SK-N-SH treated with all-trans-retinoic acid at 6 μM for 48 hours (cell line): ENCODE measurements around the gene DLL1.

Source experiments
- ATAC-seq: fragments of 200-7000 bp; cut with Tn5 transposase; 3 replicates; pipeline ENCODE4 v1.9.1; 2020; ENCODE audit warnings: mild to moderate bottlenecking, moderate library complexity
- ARNTL ChIP-seq: fragments of 450-650 bp; formaldehyde crosslinking; IDR thresholded peaks from 2 replicates; pipeline ENCODE4 v1.5.0; 2020; ENCODE audit warnings: low read depth, mild to moderate bottlenecking, moderate library complexity, borderline replicate concordance
- BACH2 ChIP-seq: fragments of 250-450 bp; sonication (Bioruptor Pico); IDR thresholded peaks from 2 replicates; pipeline ENCODE4 v1.9.0; 2021; ENCODE audit warnings: mild to moderate bottlenecking, borderline replicate concordance
- CSDC2 ChIP-seq: fragments of 250-450 bp; sonication (Bioruptor Pico); IDR thresholded peaks from 2 replicates; pipeline ENCODE4 v1.5.0; 2020; ENCODE audit warnings: mild to moderate bottlenecking, moderate library complexity
- ESRRG ChIP-seq: fragments of 250-450 bp; sonication (Bioruptor Pico); IDR thresholded peaks from 2 replicates; pipeline ENCODE4 v1.6.1; 2021; ENCODE audit warnings: mild to moderate bottlenecking
- GLIS3 ChIP-seq: fragments of 250-450 bp; sonication (Bioruptor Pico); IDR thresholded peaks from 2 replicates; pipeline ENCODE4 v1.5.0; 2020; ENCODE audit warnings: mild to moderate bottlenecking, moderate library complexity
- ISL1 ChIP-seq: fragments of 250-450 bp; sonication (Bioruptor Pico); IDR thresholded peaks from 2 replicates; pipeline ENCODE4 v2.1.2; 2022; ENCODE audit warnings: mild to moderate bottlenecking, moderate library complexity
- OSR1 ChIP-seq: fragments of 250-450 bp; sonication (Bioruptor Pico); IDR thresholded peaks from 2 replicates; pipeline ENCODE4 v1.8.0; 2022; ENCODE audit warnings: moderate library complexity, mild to moderate bottlenecking, inconsistent platforms
- PPARA ChIP-seq: fragments of 250-450 bp; sonication (Bioruptor Pico); IDR thresholded peaks from 2 replicates; pipeline ENCODE4 v1.5.0; 2020; ENCODE audit warnings: mild to moderate bottlenecking, borderline replicate concordance
- RARB ChIP-seq: fragments of 250-450 bp; sonication (Bioruptor Pico); IDR thresholded peaks from 2 replicates; pipeline ENCODE4 v1.8.0; 2021; ENCODE audit warnings: mild to moderate bottlenecking, moderate library complexity
- SNAI2 ChIP-seq: fragments of 250-450 bp; sonication (Bioruptor Pico); IDR thresholded peaks from 2 replicates; pipeline ENCODE4 v1.5.0; 2020; ENCODE audit warnings: mild to moderate bottlenecking, moderate library complexity
- TCF4 ChIP-seq: fragments of 250-450 bp; sonication (Bioruptor Pico); IDR thresholded peaks from 2 replicates; pipeline ENCODE4 v1.8.0; 2021; ENCODE audit warnings: mild to moderate bottlenecking, moderate library complexity, borderline replicate concordance
- TOX ChIP-seq: fragments of 250-450 bp; sonication (Bioruptor Pico); IDR thresholded peaks from 2 replicates; pipeline ENCODE4 v1.8.0; 2021; ENCODE audit warnings: mild to moderate bottlenecking, moderate library complexity, borderline replicate concordance
- ZC3H10 ChIP-seq: fragments of 250-450 bp; sonication (Bioruptor Pico); IDR thresholded peaks from 2 replicates; pipeline ENCODE4 v1.5.1; 2021; ENCODE audit warnings: mild to moderate bottlenecking, moderate library complexity
- ZFP3 ChIP-seq: fragments of 250-450 bp; sonication (Bioruptor Pico); IDR thresholded peaks from 2 replicates; pipeline ENCODE4 v1.5.0; 2020; ENCODE audit warnings: mild to moderate bottlenecking, moderate library complexity
- ZFP30 ChIP-seq: fragments of 450-650 bp; formaldehyde crosslinking; IDR thresholded peaks from 2 replicates; pipeline ENCODE4 v1.5.0; 2022; ENCODE audit warnings: mild to moderate bottlenecking, moderate library complexity
- ZNF70 ChIP-seq: fragments of 450-650 bp; formaldehyde crosslinking; IDR thresholded peaks from 2 replicates; pipeline ENCODE4 v1.5.0; 2020; ENCODE audit warnings: mild to moderate bottlenecking, moderate library complexity
- ZNF8 ChIP-seq: fragments of 450-650 bp; formaldehyde crosslinking; IDR thresholded peaks from 2 replicates; pipeline ENCODE4 v1.5.0; 2020; ENCODE audit warnings: mild to moderate bottlenecking, moderate library complexity
- TF ChIP-seq, protein P1 (sequence below): fragments of 250-450 bp; sonication (Bioruptor Pico); IDR thresholded peaks from 2 replicates; pipeline ENCODE4 v1.5.1; 2020; ENCODE audit warnings: low read depth, mild to moderate bottlenecking, moderate library complexity
- TF ChIP-seq, protein P2 (sequence below): fragments of 250-450 bp; sonication (Bioruptor Pico); IDR thresholded peaks from 2 replicates; pipeline ENCODE4 v1.5.1; 2021; ENCODE audit warnings: mild to moderate bottlenecking, moderate library complexity
- TF ChIP-seq, protein P3 (sequence below): fragments of 250-450 bp; sonication (Bioruptor Pico); IDR thresholded peaks from 2 replicates; pipeline ENCODE4 v1.5.0; 2020; ENCODE audit warnings: mild to moderate bottlenecking, moderate library complexity
- TF ChIP-seq, protein P4 (sequence below): fragments of 250-450 bp; sonication (Bioruptor Pico); IDR thresholded peaks from 2 replicates; pipeline ENCODE4 v1.8.0; 2020; ENCODE audit warnings: mild to moderate bottlenecking, moderate library complexity, borderline replicate concordance

DLL1 gene

DNA sequence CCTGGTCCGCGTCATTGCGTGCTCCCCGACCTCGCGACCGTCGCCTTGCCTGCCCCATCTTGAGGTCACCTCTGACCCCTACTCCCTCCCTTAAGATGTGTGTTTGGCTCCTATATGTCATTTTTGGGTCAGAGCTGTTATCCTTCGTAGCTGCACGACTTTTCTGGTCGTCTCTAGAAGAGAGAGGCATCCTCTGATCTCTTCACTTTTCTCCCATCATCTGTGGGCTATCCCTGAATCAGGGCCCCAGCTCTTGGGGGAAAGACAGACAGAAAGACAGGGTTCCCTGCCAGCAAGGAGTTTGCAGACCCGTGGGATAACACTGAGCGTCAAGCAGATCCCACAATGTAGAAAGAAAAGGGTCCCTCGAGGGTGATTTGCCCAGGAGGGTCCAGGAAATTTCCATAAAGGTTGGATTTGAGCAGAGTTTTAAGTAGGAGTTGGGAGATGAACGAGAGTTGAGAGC is 16.2 kb upstream of the DLL1 start (continued):
- no peak for TF ChIP-seq RARB

DNA sequence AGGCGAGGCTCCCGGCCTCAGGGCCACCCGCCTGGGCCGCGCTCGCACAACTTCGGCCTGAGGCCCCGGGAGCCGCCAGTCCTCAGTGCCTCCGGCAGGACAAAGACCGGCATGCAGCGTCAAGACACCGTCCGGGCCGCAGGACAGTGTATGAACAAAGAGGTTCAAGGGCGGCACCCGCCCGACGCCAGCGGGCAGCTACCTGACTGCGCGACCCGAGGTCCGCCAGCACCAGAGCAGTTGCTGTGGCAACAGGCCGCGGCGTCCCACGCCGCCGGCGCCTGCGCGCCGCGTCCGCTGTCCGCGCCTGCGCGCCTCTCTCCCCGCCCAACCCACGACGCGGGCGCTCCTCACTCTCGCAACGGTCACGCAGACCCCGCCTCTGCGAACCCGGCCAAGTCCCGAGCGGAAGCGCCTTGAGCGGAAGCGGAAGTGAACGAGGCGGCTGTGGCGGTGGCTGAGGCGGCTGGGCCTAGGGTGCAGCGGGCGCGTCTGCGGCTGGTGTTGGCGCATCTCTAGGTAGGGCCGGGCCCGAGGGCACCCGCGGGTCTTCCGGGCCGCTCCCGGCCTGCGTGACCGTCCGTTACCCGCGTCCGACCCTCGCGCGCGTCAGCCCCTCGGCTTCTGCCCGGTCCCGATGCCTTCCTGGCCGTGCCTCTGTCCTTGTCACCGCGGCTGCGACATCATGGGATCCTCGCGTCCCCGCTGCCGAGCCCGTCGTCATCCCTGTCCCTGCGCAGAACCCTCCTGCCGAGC is 15.6 kb upstream of the DLL1 start, which contains the start of gene FAM120B:
TSS of gene FAM120B (plus strand) at position 435 of the 756 bp plus-strand sequence. CDS start 10,633 bp downstream, outside the sequence.
- ATAC-seq: peak; percentile 97
- no peak for TF ChIP-seq GLIS3
- TF ChIP-seq, protein P1, sequence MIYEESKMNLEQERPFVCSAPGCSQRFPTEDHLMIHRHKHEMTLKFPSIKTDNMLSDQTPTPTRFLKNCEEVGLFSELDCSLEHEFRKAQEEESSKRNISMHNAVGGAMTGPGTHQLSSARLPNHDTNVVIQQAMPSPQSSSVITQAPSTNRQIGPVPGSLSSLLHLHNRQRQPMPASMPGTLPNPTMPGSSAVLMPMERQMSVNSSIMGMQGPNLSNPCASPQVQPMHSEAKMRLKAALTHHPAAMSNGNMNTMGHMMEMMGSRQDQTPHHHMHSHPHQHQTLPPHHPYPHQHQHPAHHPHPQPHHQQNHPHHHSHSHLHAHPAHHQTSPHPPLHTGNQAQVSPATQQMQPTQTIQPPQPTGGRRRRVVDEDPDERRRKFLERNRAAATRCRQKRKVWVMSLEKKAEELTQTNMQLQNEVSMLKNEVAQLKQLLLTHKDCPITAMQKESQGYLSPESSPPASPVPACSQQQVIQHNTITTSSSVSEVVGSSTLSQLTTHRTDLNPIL (CRISPR knock-in tag): no peak
- TF ChIP-seq ARNTL (CRISPR knock-in tag): no peak
- no peak for TF ChIP-seq RARB
- TF ChIP-seq, protein P2, sequence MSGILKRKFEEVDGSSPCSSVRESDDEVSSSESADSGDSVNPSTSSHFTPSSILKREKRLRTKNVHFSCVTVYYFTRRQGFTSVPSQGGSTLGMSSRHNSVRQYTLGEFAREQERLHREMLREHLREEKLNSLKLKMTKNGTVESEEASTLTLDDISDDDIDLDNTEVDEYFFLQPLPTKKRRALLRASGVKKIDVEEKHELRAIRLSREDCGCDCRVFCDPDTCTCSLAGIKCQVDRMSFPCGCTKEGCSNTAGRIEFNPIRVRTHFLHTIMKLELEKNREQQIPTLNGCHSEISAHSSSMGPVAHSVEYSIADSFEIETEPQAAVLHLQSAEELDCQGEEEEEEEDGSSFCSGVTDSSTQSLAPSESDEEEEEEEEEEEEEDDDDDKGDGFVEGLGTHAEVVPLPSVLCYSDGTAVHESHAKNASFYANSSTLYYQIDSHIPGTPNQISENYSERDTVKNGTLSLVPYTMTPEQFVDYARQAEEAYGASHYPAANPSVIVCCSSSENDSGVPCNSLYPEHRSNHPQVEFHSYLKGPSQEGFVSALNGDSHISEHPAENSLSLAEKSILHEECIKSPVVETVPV: no peak
- no peak for TF ChIP-seq ZC3H10 (CRISPR knock-in tag)
- no peak for TF ChIP-seq CSDC2
- TF ChIP-seq PPARA (CRISPR knock-in tag): no peak
- no peak for TF ChIP-seq ZFP30 (CRISPR knock-in tag)

DNA sequence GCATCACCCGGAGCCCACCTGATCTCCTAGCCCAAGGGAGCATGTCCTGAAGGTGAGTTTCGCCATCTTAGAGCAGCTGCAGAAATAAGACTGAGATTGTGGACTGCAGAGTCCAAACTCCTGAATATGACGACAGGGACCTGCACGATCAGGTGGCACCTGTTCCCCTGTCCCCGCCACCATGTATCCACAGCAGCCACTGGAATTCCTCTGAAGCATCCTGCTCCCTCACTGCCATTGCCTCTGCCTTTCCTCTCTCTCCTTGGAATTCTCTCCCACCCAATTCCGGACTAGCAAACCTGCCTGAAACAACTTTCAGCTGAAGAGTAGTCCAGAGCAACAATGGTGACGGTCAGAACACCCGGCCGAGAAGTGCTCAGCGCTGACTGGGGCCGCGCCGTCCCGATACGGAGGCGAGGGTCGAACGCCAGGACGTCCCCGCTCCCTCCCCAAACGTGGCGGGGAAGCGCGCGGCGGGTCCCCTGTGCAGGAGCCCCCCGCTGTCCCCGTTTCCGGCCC is 15.0 kb upstream of the DLL1 start:
- ATAC-seq: peak; percentile 59
- TF ChIP-seq BACH2 (CRISPR knock-in tag): no peak
- TF ChIP-seq ZFP30 (CRISPR knock-in tag): no peak
- TF ChIP-seq OSR1 (CRISPR knock-in tag): no peak
- no peak for TF ChIP-seq TOX (CRISPR knock-in tag)
- no peak for TF ChIP-seq ZNF70 (CRISPR knock-in tag)
- TF ChIP-seq ZNF8: no peak
- TF ChIP-seq ZFP3 (CRISPR knock-in tag): no peak
- TF ChIP-seq, protein P3, sequence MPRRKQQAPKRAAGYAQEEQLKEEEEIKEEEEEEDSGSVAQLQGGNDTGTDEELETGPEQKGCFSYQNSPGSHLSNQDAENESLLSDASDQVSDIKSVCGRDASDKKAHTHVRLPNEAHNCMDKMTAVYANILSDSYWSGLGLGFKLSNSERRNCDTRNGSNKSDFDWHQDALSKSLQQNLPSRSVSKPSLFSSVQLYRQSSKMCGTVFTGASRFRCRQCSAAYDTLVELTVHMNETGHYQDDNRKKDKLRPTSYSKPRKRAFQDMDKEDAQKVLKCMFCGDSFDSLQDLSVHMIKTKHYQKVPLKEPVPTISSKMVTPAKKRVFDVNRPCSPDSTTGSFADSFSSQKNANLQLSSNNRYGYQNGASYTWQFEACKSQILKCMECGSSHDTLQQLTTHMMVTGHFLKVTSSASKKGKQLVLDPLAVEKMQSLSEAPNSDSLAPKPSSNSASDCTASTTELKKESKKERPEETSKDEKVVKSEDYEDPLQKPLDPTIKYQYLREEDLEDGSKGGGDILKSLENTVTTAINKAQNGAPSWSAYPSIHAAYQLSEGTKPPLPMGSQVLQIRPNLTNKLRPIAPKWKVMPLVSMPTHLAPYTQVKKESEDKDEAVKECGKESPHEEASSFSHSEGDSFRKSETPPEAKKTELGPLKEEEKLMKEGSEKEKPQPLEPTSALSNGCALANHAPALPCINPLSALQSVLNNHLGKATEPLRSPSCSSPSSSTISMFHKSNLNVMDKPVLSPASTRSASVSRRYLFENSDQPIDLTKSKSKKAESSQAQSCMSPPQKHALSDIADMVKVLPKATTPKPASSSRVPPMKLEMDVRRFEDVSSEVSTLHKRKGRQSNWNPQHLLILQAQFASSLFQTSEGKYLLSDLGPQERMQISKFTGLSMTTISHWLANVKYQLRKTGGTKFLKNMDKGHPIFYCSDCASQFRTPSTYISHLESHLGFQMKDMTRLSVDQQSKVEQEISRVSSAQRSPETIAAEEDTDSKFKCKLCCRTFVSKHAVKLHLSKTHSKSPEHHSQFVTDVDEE (CRISPR knock-in tag): no peak
- TF ChIP-seq, protein P4, sequence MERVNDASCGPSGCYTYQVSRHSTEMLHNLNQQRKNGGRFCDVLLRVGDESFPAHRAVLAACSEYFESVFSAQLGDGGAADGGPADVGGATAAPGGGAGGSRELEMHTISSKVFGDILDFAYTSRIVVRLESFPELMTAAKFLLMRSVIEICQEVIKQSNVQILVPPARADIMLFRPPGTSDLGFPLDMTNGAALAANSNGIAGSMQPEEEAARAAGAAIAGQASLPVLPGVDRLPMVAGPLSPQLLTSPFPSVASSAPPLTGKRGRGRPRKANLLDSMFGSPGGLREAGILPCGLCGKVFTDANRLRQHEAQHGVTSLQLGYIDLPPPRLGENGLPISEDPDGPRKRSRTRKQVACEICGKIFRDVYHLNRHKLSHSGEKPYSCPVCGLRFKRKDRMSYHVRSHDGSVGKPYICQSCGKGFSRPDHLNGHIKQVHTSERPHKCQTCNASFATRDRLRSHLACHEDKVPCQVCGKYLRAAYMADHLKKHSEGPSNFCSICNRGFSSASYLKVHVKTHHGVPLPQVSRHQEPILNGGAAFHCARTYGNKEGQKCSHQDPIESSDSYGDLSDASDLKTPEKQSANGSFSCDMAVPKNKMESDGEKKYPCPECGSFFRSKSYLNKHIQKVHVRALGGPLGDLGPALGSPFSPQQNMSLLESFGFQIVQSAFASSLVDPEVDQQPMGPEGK (CRISPR knock-in tag): no peak
- TF ChIP-seq, protein P1 (CRISPR knock-in tag): no peak
- TF ChIP-seq TCF4: no peak
- TF ChIP-seq SNAI2: no peak
- TF ChIP-seq PPARA (CRISPR knock-in tag): no peak
- no peak for TF ChIP-seq ISL1
- TF ChIP-seq ARNTL (CRISPR knock-in tag): no peak
- TF ChIP-seq ESRRG (CRISPR knock-in tag): no peak
- TF ChIP-seq RARB: no peak
